ENCODE measurements around the gene ACTL10.
"Not testable (repeated sequence)": the region's sequence is repeated elsewhere in the genome, so short reads cannot be mapped to it uniquely, and the experiment has no call there.

ACTL10 gene

GRCh38 chr20:33666293-33667244 is at the start of gene ACTL10:
ACTL10 (plus strand) TSS chr20:33666943; CDS start chr20:33667498, 555 bp downstream.
- DNase-seq: peak; percentile 96

- DNase-seq: no peak
These were observed 44.9 kb upstream of the ACTL10 start for GRCh38 chr20:33621717-33622400.

- no peak for DNase-seq
These were observed 43.9 kb upstream of the ACTL10 start for GRCh38 chr20:33622705-33623365.

- no peak for DNase-seq
These were observed 42.3 kb upstream of the ACTL10 start for GRCh38 chr20:33624399-33624798.

GRCh38 chr20:33626190-33626589 is 40.6 kb upstream of the ACTL10 start:
- no peak for DNase-seq

GRCh38 chr20:33627577-33628216 is 39.0 kb upstream of the ACTL10 start:
- no peak for DNase-seq

GRCh38 chr20:33629533-33629932 is 37.2 kb upstream of the ACTL10 start:
- no peak for DNase-seq

- no peak for DNase-seq
These were observed 36.8 kb upstream of the ACTL10 start for GRCh38 chr20:33629979-33630378.

GRCh38 chr20:33630507-33630906 is 36.2 kb upstream of the ACTL10 start:
- no peak for DNase-seq

- not testable (repeated sequence) for DNase-seq
These were observed 34.8 kb upstream of the ACTL10 start for GRCh38 chr20:33631910-33632309.

GRCh38 chr20:33635341-33635740 is 31.4 kb upstream of the ACTL10 start:
- DNase-seq: no peak

- no peak for DNase-seq
These were observed 30.0 kb upstream of the ACTL10 start for GRCh38 chr20:33636776-33637175.

GRCh38 chr20:33640287-33640686 is 26.5 kb upstream of the ACTL10 start:
- no peak for DNase-seq

- no peak for DNase-seq
These were observed 22.3 kb upstream of the ACTL10 start for GRCh38 chr20:33644313-33645071.

- DNase-seq: no peak
These were observed 21.7 kb upstream of the ACTL10 start for GRCh38 chr20:33645072-33645358.

GRCh38 chr20:33645396-33645795 is 21.3 kb upstream of the ACTL10 start:
- no peak for DNase-seq

GRCh38 chr20:33646191-33646590 is 20.6 kb upstream of the ACTL10 start:
- DNase-seq: no peak

GRCh38 chr20:33646959-33647602 is 19.7 kb upstream of the ACTL10 start:
- DNase-seq: not testable (repeated sequence)

GRCh38 chr20:33647603-33648395 is 18.9 kb upstream of the ACTL10 start:
- no peak for DNase-seq

- no peak for DNase-seq
These were observed 18.2 kb upstream of the ACTL10 start for GRCh38 chr20:33648396-33649004.
